Kidney (tissue), 14 donors: Measurements from ENCODE around the gene NOTCH1. TPM values are rescaled to one million over a fixed set of nuclear protein-coding genes. Genes with fewer than 3 reads are reported as not detected.

Experiments used
- DNase-seq, 5 donors: peaks; one replicate each; pipeline ENCODE4 v3.0.0-alpha.2; 2013 to 2020
- FAIRE-seq: peaks from 2 replicates; lab custom pipeline; 2012; peaks lifted over from hg19 to GRCh38; lab: Jason Lieb, UNC
- H3K27ac ChIP-seq, 2 donors: one replicate each; pipeline ENCODE4 v1.7.0; 2013; ENCODE audit warnings: low read depth in 2 of 2, low read length in 2 of 2, inconsistent platforms in 1 of 2
- H3K27me3 ChIP-seq: one replicate; pipeline ENCODE4 v1.7.1; 2013; ENCODE audit warnings: low read length, inconsistent platforms; ENCODE audit not compliant: control insufficient read depth, insufficient read depth
- H3K36me3 ChIP-seq, 3 donors: one replicate each; pipeline versions ENCODE4 v1.7.0 to v1.7.1; 2013; ENCODE audit warnings: low read length in 3 of 3, control low read depth in 1 of 3, inconsistent platforms in 1 of 3; ENCODE audit not compliant: insufficient read depth in 3 of 3, control insufficient read depth in 2 of 3
- H3K4me1 ChIP-seq, 3 donors: one replicate each; pipeline versions ENCODE4 v1.7.0 to v1.7.1; 2013; ENCODE audit warnings: low read length in 3 of 3, inconsistent platforms in 1 of 3, low read depth in 1 of 3; ENCODE audit not compliant: control insufficient read depth in 2 of 3, insufficient read depth in 2 of 3
- H3K4me3 ChIP-seq, 3 donors: one replicate each; pipeline versions ENCODE4 v1.7.0 to v1.8.1; 2013; ENCODE audit warnings: low read length in 3 of 3, control low read depth in 1 of 3, inconsistent platforms in 1 of 3
- H3K9ac ChIP-seq, 3 donors: one replicate each; pipeline versions ENCODE4 v1.7.0 to v1.7.1; 2013; ENCODE audit warnings: low read length in 3 of 3, control low read depth in 1 of 3, inconsistent platforms in 1 of 3
- H3K9me3 ChIP-seq, 3 donors: one replicate each; pipeline versions ENCODE4 v1.7.0 to v1.7.1; 2013; ENCODE audit warnings: low read length in 3 of 3, control low read depth in 1 of 3, inconsistent platforms in 1 of 3; ENCODE audit not compliant: control insufficient read depth in 2 of 3, insufficient read depth in 1 of 3
- intact Hi-C: fragments of 100-400 bp; cut with DNase I; formaldehyde crosslinking; loops from one replicate; pipeline ENCODE4 v1.11.1; 2022
- polyA plus RNA-seq: library from polyadenylated mRNA; stranded (reverse); fragments of 350-450 nt; fragmentation: Illumina TruSeq; extraction: RNeasy Lipid Tissue Mini Kit (QIAGEN cat#74804); gene quantifications from one replicate; pipeline ENCODE4 v1.2.3, GENCODE V29; 2014; ENCODE audit warnings: low read depth, low replicate concordance; ENCODE audit not compliant: insufficient read depth
- total RNA-seq: library from RNA; stranded (reverse); fragmentation: NEBNext Ultra II Directional; extraction: Animal tissue kit (Norgen Biotek cat#: 25700); gene quantifications from one replicate; pipeline ENCODE4 v1.2.1, GENCODE V29; 2021
- TF ChIP-seq, protein P1 (sequence below): IDR thresholded peaks from 3 replicates; pipeline ENCODE4 v1.5.1; 2012; ENCODE audit warnings: mild to moderate bottlenecking, moderate library complexity, borderline replicate concordance; ENCODE audit not compliant: insufficient read depth; ENCODE audit errors: extremely low read depth
- donor health status: control.
- donor health status: control.
- donor health status: control.
- donor health status: control.
- donor health status: control.
- donor health status: DM: yes; HTN: yes; CAD: no.
- donor health status: Normal renal cell carcinoma (clear cell type).

NOTCH1 gene
- total and polyA plus RNA-seq, 2 donors from 2014 or later: 6.5 to 77.2 TPM

DNA sequence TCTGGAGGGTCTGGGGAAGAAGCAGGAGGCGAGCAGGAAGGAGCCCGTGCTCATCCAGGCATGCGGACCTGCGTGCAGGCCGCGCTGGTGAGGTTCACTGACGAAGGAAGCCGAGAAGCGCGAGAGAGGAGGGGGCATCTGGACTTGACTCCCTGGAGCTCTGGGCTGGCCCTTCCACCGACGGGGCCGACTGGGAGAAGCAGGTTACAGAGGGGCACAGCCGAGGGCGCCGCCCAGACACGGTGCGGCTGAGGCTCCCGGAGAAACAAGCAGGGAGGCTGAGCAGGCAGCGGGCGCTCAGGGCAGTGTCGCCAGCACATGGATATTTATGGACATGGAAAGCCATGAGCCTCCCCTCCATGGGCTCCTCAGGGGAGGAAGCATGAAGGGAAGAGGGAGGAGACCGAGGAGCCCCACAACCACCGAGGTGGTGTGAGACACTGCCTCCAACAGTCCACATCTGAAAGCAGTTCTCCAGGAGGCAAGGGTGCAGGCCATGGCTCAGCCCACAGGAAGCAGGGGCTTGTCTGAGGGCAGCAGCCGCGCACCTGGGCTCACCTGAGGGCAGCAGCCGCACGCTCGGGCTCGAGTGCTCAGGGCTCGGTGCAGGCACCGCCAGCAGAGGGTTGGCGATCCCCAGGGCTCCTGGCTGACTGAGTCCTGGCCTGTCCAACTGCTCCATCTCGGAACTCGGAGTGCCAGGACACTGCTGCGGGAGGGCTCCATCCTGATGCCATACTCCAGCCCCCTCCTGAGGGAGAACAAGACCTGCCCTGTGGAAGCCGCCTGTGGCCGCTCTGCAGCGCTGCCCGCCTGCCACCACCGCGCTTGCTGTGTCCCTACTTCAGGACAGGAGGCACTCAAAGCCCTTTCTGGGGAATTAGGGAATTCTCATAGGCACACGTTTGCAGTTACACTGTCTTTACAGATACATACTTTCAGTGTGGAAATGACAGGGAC, 90.5 kb downstream of the NOTCH1 start:
- no peak for FAIRE-seq

DNA sequence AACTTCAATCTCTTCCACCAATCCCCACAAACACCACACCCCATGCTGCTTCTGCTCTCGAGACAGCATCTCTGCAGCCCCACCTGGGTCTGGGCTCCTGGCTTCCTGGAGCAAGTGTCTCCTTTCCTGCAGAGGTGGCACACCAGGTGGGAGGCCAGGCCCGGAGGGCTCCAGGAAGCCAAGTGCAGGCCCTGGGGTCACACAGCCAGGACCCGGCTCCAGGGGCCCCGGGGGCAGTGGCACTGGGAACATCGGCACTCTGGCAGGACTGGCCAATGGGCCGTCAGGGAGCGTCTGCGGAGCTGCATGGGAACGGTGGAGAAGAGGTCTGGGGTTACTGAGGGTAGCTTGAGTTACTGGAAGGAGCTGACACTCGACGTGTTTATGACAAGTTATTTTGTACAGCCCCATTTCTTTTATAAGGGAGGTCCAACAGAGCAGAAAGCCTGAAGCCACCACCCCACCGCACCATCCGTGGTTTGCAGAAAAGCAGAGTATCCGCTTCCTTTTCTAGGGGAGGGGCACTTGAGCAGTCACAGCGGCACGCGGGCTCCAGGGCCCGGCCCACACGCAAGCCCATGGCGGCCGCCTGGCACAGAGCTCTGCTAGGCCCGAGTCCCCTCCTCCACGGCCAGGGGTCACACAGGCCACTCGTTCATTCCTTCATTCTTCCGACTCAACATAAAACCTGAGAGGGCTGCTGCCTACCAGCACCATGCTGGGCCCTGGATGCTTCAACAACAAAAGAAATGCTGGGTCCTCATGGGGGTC, 91.6 kb downstream of the NOTCH1 start:
- no peaks in the 10 kb centered on the region for H3K27me3 ChIP-seq
- H3K36me3 ChIP-seq: peaks cover 6 to 72% (median 41%) of the 10 kb centered on the region in 3 donors
- no peak for FAIRE-seq
- no peak overlapping the region for H3K4me3 ChIP-seq
- H3K27ac ChIP-seq: no peak overlapping the region
- H3K4me1 ChIP-seq: no peaks in the 10 kb centered on the region
- TF ChIP-seq, protein P1, sequence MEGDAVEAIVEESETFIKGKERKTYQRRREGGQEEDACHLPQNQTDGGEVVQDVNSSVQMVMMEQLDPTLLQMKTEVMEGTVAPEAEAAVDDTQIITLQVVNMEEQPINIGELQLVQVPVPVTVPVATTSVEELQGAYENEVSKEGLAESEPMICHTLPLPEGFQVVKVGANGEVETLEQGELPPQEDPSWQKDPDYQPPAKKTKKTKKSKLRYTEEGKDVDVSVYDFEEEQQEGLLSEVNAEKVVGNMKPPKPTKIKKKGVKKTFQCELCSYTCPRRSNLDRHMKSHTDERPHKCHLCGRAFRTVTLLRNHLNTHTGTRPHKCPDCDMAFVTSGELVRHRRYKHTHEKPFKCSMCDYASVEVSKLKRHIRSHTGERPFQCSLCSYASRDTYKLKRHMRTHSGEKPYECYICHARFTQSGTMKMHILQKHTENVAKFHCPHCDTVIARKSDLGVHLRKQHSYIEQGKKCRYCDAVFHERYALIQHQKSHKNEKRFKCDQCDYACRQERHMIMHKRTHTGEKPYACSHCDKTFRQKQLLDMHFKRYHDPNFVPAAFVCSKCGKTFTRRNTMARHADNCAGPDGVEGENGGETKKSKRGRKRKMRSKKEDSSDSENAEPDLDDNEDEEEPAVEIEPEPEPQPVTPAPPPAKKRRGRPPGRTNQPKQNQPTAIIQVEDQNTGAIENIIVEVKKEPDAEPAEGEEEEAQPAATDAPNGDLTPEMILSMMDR: no peak
- H3K9me3 ChIP-seq: no peaks in the 10 kb centered on the region
- H3K9ac ChIP-seq: no peak overlapping the region
- DNase-seq: peak in 1 of 5 donors; percentile 54
- intact Hi-C loops: no loop called here

More for the DNA sequence above, 90.5 kb downstream of the NOTCH1 start:
- Histone ChIP-seq H3K4me3 (no peak overlapping the region), H3K27ac (no peak overlapping the region), H3K27me3 (no peaks in the 10 kb centered on the region), H3K9me3 (no peaks in the 10 kb centered on the region), H3K4me1 (no peaks in the 10 kb centered on the region), H3K36me3 (peaks cover 6 to 73% (median 46%) of the 10 kb centered on the region in 3 donors), H3K9ac (no peak overlapping the region)
- no peak for DNase-seq
- intact Hi-C loops: no loop called here
- TF ChIP-seq, protein P1: no peak

DNA sequence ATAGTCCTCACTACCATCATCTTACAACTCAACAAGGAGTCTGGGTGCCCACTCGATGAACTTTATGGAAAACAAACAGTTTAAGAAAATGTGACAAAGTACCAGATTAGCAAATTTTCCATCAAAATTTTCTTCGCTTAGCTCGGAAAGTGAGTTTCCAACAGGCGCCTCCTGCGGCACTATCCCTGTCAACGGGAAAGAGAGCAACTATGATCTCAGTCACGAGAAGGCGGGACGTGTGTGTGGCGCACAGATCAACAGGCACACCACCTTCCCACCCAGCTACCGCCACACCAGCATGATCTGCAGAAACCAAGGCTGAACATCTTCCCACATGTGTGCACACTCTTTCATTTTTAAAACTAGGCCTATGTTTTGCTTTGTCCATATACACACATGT, 92.5 kb downstream of the NOTCH1 start:
- FAIRE-seq (no peak), DNase-seq (no peak)
- no peak overlapping the region for H3K9ac ChIP-seq
- H3K27ac ChIP-seq: no peak overlapping the region
- H3K9me3 ChIP-seq: no peaks in the 10 kb centered on the region
- H3K36me3 ChIP-seq: peaks cover 6 to 72% (median 41%) of the 10 kb centered on the region in 3 donors
- H3K4me1 ChIP-seq: no peaks in the 10 kb centered on the region
- intact Hi-C loops: no loop called here
- TF ChIP-seq, protein P1: no peak
- H3K27me3 ChIP-seq: no peaks in the 10 kb centered on the region
- no peak overlapping the region for H3K4me3 ChIP-seq
